ENCODE measurements around the gene PROCR. TPM values are rescaled to one million over a fixed set of nuclear protein-coding genes. Genes with fewer than 3 reads are reported as not detected.

PROCR gene
- total and polyA plus RNA-seq, 9 of the 15 experiments (the other 6 are each of a cell fraction or from before 2014, with no cell fraction given), result 1.6 to 7.1 (median 4.0) TPM

- Histone ChIP-seq H3K4me3 (peak overlapping the region; percentile 60), H2AFZ (ENCODE audit: low read depth, low read length) (peak overlapping the region; percentile 97), H3K27ac (ENCODE audit: extremely low read depth, low read depth, low read length) (peak overlapping the region; percentile 48), H3K4me1 (replicated peaks in 1 of 2; ENCODE audit: control insufficient read depth in 2 of 2, insufficient read depth in 2 of 2, low read length in 2 of 2) (peaks cover 14 to 15% of the 10 kb centered on the region in 2 experiments; a peak in 4 of 5 replicates), H3K9ac (ENCODE audit: insufficient read depth in 1 of 2, low read depth in 2 of 2, low read length in 2 of 2) (peak overlapping the region; percentile 70 to 94), H3K9me3 (replicated peaks; ENCODE audit: control insufficient read depth, insufficient read depth, low read depth, low read length) (no peaks in the 10 kb centered on the region), H3K4me2 (ENCODE audit: insufficient read depth, low read length) (peak overlapping the region; percentile 98), H3K27me3 (ENCODE audit: control insufficient read depth in 2 of 2, insufficient read depth in 2 of 2, low read length in 2 of 2) (no peaks in the 10 kb centered on the region), H3K79me2 (ENCODE audit: control insufficient read depth, insufficient read depth, low read length) (peaks cover 9% of the 10 kb centered on the region), H4K20me1 (replicated peaks; ENCODE audit: control insufficient read depth, insufficient read depth, low read length) (no peaks in the 10 kb centered on the region), H3K36me3 (ENCODE audit: control insufficient read depth, insufficient read depth, low read length) (peaks cover 17% of the 10 kb centered on the region), H3K9me1 (ENCODE audit: control insufficient read depth, insufficient read depth, low read length) (no peaks in the 10 kb centered on the region)
- in situ Hi-C loops (cut with MboI), result loop anchor here (5.0 to 25.0 kb wide), 2 partner anchors 46 to 291 kb away; partner anchors contain the start of gene GDF5
- intact Hi-C loops (cut with micrococcal nuclease), result loop anchor here (2.0 to 5.0 kb wide), 3 partner anchors 54 to 314 kb away; partner anchors contain the start of genes GGT7 and TRPC4AP
- WGBS (ENCODE audit: insufficient coverage, low coverage, missing lambda C conversion rate), result 3% methylated on average over 23 of the region's 23 CpGs
- BruUV-seq (replicated peaks), result no TSS peak
- ATAC-seq, result peak; percentile 65
- CTCF ChIA-PET (ENCODE audit: low intra/inter-chr PET ratio), result interaction anchor here (0.8 to 3.9 kb wide), 5 partner anchors 62 to 161 kb away, joined by 3 to 60 read pairs (median 4); no protein-coding TSS in a partner anchor
- FAIRE-seq, result no peak
- peak; percentile 54 to 61 (median 55) for DNase-seq (ENCODE audit: extremely low read depth in 1 of 4, low spot score in 3 of 4)
- POLR2A ChIA-PET, result interaction anchor here (0.7 to 2.7 kb wide), 7 partner anchors 9 to 130 kb away, joined by 3 to 12 read pairs (median 5); no protein-coding TSS in a partner anchor
- TF ChIP-seq TEAD1 (CRISPR knock-in tag; IDR thresholded peaks at IDR 0.05), result peak in 1 of 2 experiments; percentile 60; a peak in 1 of 4 replicates
- TF ChIP-seq, protein P1, sequence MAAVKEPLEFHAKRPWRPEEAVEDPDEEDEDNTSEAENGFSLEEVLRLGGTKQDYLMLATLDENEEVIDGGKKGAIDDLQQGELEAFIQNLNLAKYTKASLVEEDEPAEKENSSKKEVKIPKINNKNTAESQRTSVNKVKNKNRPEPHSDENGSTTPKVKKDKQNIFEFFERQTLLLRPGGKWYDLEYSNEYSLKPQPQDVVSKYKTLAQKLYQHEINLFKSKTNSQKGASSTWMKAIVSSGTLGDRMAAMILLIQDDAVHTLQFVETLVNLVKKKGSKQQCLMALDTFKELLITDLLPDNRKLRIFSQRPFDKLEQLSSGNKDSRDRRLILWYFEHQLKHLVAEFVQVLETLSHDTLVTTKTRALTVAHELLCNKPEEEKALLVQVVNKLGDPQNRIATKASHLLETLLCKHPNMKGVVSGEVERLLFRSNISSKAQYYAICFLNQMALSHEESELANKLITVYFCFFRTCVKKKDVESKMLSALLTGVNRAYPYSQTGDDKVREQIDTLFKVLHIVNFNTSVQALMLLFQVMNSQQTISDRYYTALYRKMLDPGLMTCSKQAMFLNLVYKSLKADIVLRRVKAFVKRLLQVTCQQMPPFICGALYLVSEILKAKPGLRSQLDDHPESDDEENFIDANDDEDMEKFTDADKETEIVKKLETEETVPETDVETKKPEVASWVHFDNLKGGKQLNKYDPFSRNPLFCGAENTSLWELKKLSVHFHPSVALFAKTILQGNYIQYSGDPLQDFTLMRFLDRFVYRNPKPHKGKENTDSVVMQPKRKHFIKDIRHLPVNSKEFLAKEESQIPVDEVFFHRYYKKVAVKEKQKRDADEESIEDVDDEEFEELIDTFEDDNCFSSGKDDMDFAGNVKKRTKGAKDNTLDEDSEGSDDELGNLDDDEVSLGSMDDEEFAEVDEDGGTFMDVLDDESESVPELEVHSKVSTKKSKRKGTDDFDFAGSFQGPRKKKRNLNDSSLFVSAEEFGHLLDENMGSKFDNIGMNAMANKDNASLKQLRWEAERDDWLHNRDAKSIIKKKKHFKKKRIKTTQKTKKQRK (IDR thresholded peaks at IDR 0.05; ENCODE audit: borderline replicate concordance, low read depth, low read length), result no peak
- no peak for TF ChIP-seq HLTF (IDR thresholded peaks at IDR 0.05)
- no peak for TF ChIP-seq SETDB1 (IDR thresholded peaks at IDR 0.05; ENCODE audit: low read length)
- TF ChIP-seq CTCF (IDR thresholded peaks at IDR 0.05 in 2 of 3, conservative IDR thresholded peaks at IDR 0.05 in 1 of 3; ENCODE audit: insufficient read depth in 2 of 3, low read depth in 1 of 3, low read length in 3 of 3), result peak in 1 of 3 experiments; percentile 14; a peak in 1 of 6 replicates
- TF ChIP-seq MBD2 (IDR thresholded peaks at IDR 0.05; ENCODE audit: borderline replicate concordance, low read depth), result no peak
- TF ChIP-seq ZNF124 (CRISPR knock-in tag; IDR thresholded peaks at IDR 0.05), result no peak
- peak; percentile 80 for TF ChIP-seq TFAP4 (CRISPR knock-in tag; IDR thresholded peaks at IDR 0.05; ENCODE audit: borderline replicate concordance)
- TF ChIP-seq POLR2A (conservative IDR thresholded peaks at IDR 0.05), result no peak
- TF ChIP-seq, protein P2, sequence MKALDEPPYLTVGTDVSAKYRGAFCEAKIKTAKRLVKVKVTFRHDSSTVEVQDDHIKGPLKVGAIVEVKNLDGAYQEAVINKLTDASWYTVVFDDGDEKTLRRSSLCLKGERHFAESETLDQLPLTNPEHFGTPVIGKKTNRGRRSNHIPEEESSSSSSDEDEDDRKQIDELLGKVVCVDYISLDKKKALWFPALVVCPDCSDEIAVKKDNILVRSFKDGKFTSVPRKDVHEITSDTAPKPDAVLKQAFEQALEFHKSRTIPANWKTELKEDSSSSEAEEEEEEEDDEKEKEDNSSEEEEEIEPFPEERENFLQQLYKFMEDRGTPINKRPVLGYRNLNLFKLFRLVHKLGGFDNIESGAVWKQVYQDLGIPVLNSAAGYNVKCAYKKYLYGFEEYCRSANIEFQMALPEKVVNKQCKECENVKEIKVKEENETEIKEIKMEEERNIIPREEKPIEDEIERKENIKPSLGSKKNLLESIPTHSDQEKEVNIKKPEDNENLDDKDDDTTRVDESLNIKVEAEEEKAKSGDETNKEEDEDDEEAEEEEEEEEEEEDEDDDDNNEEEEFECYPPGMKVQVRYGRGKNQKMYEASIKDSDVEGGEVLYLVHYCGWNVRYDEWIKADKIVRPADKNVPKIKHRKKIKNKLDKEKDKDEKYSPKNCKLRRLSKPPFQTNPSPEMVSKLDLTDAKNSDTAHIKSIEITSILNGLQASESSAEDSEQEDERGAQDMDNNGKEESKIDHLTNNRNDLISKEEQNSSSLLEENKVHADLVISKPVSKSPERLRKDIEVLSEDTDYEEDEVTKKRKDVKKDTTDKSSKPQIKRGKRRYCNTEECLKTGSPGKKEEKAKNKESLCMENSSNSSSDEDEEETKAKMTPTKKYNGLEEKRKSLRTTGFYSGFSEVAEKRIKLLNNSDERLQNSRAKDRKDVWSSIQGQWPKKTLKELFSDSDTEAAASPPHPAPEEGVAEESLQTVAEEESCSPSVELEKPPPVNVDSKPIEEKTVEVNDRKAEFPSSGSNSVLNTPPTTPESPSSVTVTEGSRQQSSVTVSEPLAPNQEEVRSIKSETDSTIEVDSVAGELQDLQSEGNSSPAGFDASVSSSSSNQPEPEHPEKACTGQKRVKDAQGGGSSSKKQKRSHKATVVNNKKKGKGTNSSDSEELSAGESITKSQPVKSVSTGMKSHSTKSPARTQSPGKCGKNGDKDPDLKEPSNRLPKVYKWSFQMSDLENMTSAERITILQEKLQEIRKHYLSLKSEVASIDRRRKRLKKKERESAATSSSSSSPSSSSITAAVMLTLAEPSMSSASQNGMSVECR (CRISPR knock-in tag; IDR thresholded peaks at IDR 0.05), result peak; percentile 60; the same call in 1 of the 2 replicates
Measured at GRCh38 chr20:35146299-35146919, 25.5 kb upstream of the PROCR start.
